Activated T-cell treated with anti-CD3 and anti-CD28 coated beads, Interleukin-2, amount 50 U/mL, for 24 hours (primary cell): ENCODE results near the gene ZXDA.
A peak's percentile ranks its signal among the peaks of the same experiment; 100 is the strongest.

ENCODE experiments used
- DNase-seq: peaks from one replicate; pipeline ENCODE4 v3.0.0-alpha.2; 2020
- H3K27ac Mint-ChIP-seq: 2 replicates; pipeline ENCODE4 v1.8.0; 2020; ENCODE audit warnings: mild to moderate bottlenecking, mixed read lengths
- H3K27me3 Mint-ChIP-seq: 2 replicates; pipeline ENCODE4 v1.8.0; 2020; ENCODE audit warnings: mixed read lengths
- H3K36me3 Mint-ChIP-seq: 2 replicates; pipeline ENCODE4 v1.8.0; 2020; ENCODE audit warnings: low read depth, mixed read lengths
- H3K4me1 Mint-ChIP-seq: 2 replicates; pipeline ENCODE4 v1.8.0; 2020; ENCODE audit warnings: low read depth, mixed read lengths
- H3K4me3 Mint-ChIP-seq: 2 replicates; pipeline ENCODE4 v1.8.0; 2020; ENCODE audit warnings: mild to moderate bottlenecking, moderate library complexity, mixed read lengths
- H3K9me3 Mint-ChIP-seq: 2 replicates; pipeline ENCODE4 v1.8.0; 2020; ENCODE audit warnings: mixed read lengths

The ZXDA gene

DNA sequence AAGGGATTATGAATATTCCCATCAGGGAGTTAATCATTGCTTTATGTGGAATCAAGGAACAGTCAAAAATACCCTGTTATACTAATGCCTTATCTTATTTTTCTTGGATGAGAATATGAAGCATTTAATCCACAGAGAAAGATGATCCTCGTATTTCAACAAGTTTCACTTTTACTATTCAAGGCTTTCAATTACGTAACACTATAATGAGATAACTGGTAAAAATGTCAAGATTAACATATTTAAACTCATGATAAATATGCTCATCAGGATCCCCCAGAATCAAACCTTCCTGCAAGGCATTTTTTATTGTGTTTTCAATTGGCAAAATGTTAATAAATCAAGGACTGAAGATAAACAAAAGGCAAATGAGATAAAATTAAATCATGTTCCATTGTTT lies 5.1 kb downstream of the ZXDA start:
- no peak for DNase-seq
- Mint-ChIP-seq H3K4me1 (peaks cover 37% of the 10 kb centered on the region), H3K27ac (no peak overlapping the region), H3K9me3 (no peaks in the 10 kb centered on the region), H3K4me3 (peak overlapping the region; percentile 6), H3K27me3 (peaks cover 12% of the 10 kb centered on the region), H3K36me3 (peaks cover 35% of the 10 kb centered on the region)

GRCh38 chrX:57904176-57904880 lies 5.9 kb downstream of the ZXDA start:
- peaks cover 37% of the 10 kb centered on the region for H3K4me1 Mint-ChIP-seq
- peaks cover 35% of the 10 kb centered on the region for H3K36me3 Mint-ChIP-seq
- H3K27ac Mint-ChIP-seq, result no peak overlapping the region
- peaks cover 12% of the 10 kb centered on the region for H3K27me3 Mint-ChIP-seq
- H3K4me3 Mint-ChIP-seq, result no peak overlapping the region
- DNase-seq, result no peak
- no peaks in the 10 kb centered on the region for H3K9me3 Mint-ChIP-seq

DNA sequence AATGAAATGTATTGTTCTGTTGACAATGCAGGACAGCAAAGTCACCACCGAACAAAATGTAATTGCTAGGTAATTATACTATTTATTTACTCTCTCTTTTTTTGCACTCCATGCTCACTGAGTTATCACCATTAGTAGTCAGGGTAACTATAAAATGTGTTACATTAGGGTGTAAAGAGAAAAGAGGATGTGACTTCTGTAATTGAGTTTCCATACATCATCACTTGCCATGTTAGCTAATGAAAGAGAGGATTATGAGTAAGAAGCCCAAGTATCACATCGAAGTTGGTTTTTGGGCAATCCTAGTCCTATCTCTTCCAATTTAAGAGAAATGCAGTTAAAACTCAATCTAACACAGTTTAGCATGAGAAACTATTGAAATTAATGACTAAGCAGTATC lies 7.6 kb downstream of the ZXDA start:
- Mint-ChIP-seq H3K4me3 (no peak overlapping the region), H3K4me1 (peaks cover 29% of the 10 kb centered on the region), H3K27ac (no peak overlapping the region), H3K9me3 (peaks cover 2% of the 10 kb centered on the region), H3K27me3 (peaks cover 14% of the 10 kb centered on the region), H3K36me3 (peaks cover 28% of the 10 kb centered on the region)
- DNase-seq, result no peak

- Mint-ChIP-seq H3K4me1 (peaks cover 18% of the 10 kb centered on the region), H3K36me3 (peaks cover 24% of the 10 kb centered on the region), H3K27ac (no peak overlapping the region), H3K9me3 (peaks cover 6% of the 10 kb centered on the region), H3K4me3 (no peak overlapping the region), H3K27me3 (peaks cover 15% of the 10 kb centered on the region)
- no peak for DNase-seq
Measured at GRCh38 chrX:57901466-57901865, 8.8 kb downstream of the ZXDA start.

GRCh38 chrX:57900975-57901374 lies 9.3 kb downstream of the ZXDA start:
- Mint-ChIP-seq H3K9me3 (peaks cover 7% of the 10 kb centered on the region), H3K27me3 (peaks cover 15% of the 10 kb centered on the region), H3K27ac (no peak overlapping the region), H3K4me3 (no peak overlapping the region), H3K4me1 (peaks cover 14% of the 10 kb centered on the region), H3K36me3 (peaks cover 24% of the 10 kb centered on the region)
- no peak for DNase-seq

DNA sequence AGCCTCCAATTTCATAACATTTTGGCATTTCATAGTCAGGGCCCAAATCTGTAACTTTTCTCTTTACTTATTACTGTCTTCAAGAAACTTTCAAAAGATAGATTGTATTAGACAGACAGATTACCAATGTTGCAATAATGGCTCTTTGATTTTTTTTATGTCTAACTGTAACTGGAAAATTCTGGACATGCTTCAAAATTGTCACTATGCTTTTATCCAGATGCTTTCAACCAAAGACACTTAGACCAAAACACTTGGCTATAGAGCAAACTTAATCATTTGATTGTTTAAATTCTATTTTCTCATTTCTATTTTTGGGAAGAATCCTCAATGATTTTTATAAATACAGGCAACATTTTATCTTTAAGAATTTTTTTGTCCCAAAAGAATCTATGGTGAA lies 10.4 kb downstream of the ZXDA start:
- Mint-ChIP-seq H3K4me1 (peaks cover 9% of the 10 kb centered on the region), H3K27me3 (peaks cover 17% of the 10 kb centered on the region), H3K9me3 (peaks cover 11% of the 10 kb centered on the region), H3K27ac (no peak overlapping the region), H3K36me3 (peaks cover 20% of the 10 kb centered on the region), H3K4me3 (no peak overlapping the region)
- DNase-seq, result no peak

DNA sequence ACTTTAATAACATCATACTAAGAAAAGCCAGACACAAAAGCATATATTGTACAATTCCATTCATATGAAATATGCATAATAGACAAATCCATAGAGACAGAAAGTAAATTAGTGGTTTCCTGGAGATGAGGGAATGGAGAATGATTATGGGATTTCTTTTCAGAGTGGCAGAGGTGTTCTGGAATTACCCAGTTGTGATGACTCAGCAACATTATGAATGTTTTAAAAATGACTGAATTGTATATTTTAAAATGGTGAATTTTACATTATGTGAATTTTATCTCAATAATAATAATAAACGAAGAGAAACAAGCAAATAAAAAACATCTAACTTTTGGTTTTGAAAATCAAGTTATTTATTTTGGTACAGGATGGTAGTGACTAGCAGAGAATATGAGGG lies 11.2 kb downstream of the ZXDA start:
- Mint-ChIP-seq H3K27me3 (peaks cover 17% of the 10 kb centered on the region), H3K9me3 (peaks cover 11% of the 10 kb centered on the region), H3K4me3 (no peak overlapping the region), H3K36me3 (peaks cover 21% of the 10 kb centered on the region), H3K4me1 (peaks cover 8% of the 10 kb centered on the region), H3K27ac (no peak overlapping the region)
- no peak for DNase-seq

- Mint-ChIP-seq H3K4me1 (no peaks in the 10 kb centered on the region), H3K27ac (no peak overlapping the region), H3K4me3 (no peak overlapping the region), H3K27me3 (peaks cover 25% of the 10 kb centered on the region), H3K36me3 (peaks cover 9% of the 10 kb centered on the region), H3K9me3 (peaks cover 12% of the 10 kb centered on the region)
- no peak for DNase-seq
Measured at GRCh38 chrX:57871463-57871862, 38.8 kb downstream of the ZXDA start.
